Hindlimb muscle (tissue), 1 donor: ENCODE measurements around the gene CKS1B. TPM values are rescaled to one million over a fixed set of nuclear protein-coding genes. Genes with fewer than 3 reads are reported as not detected.

Experiments used
- DNase-seq: peaks from one replicate; pipeline ENCODE4 v3.0.0-alpha.2; 2013
- polyA plus RNA-seq: library from polyadenylated mRNA; unstranded; fragments of 120-200 nt; gene quantifications from one replicate; pipeline ENCODE4 v1.2.1, GENCODE V29; 2013; ENCODE audit not compliant: insufficient read length

CKS1B gene
- 48.2 TPM for polyA plus RNA-seq

GRCh38 chr1:154974102-154974807 is at the start of gene CKS1B:
Gene CKS1B (plus strand): TSS chr1:154974681. CDS start chr1:154974746, 65 bp downstream.
- peak; percentile 98 for DNase-seq

- DNase-seq = no peak
Measured at GRCh38 chr1:154925335-154926170, 48.9 kb upstream of the CKS1B start.

GRCh38 chr1:154926201-154926600 is 48.3 kb upstream of the CKS1B start:
- DNase-seq = no peak

- no peak for DNase-seq
Measured at GRCh38 chr1:154931940-154932487, 42.5 kb upstream of the CKS1B start.

- DNase-seq = no peak
Measured at GRCh38 chr1:154934358-154934948, 40.0 kb upstream of the CKS1B start.

GRCh38 chr1:154935749-154936554 is 38.5 kb upstream of the CKS1B start:
- no peak for DNase-seq

- DNase-seq = peak; percentile 96
Measured at GRCh38 chr1:154936555-154937084, 37.9 kb upstream of the CKS1B start, which contains the start of gene PMVK. Gene PMVK (minus strand): TSS chr1:154936719. CDS start chr1:154936685, 34 bp downstream.

GRCh38 chr1:154937085-154937987 is 37.1 kb upstream of the CKS1B start:
- DNase-seq = peak; percentile 96

- no peak for DNase-seq
Measured at GRCh38 chr1:154937988-154938386, 36.5 kb upstream of the CKS1B start.

- DNase-seq = no peak
Measured at GRCh38 chr1:154938604-154939399, 35.7 kb upstream of the CKS1B start.

- DNase-seq = no peak
Measured at GRCh38 chr1:154940213-154940560, 34.3 kb upstream of the CKS1B start.

GRCh38 chr1:154940651-154941194 is 33.8 kb upstream of the CKS1B start:
- DNase-seq = no peak

- DNase-seq = no peak
Measured at GRCh38 chr1:154941333-154942013, 33.0 kb upstream of the CKS1B start.

- no peak for DNase-seq
Measured at GRCh38 chr1:154943649-154944400, 30.7 kb upstream of the CKS1B start.

- no peak for DNase-seq
Measured at GRCh38 chr1:154944401-154945159, 29.9 kb upstream of the CKS1B start.

- no peak for DNase-seq
Measured at GRCh38 chr1:154945160-154945961, 29.1 kb upstream of the CKS1B start.
